ENCODE measurements around the gene HMG20B.
A peak's percentile ranks its signal among the peaks of the same experiment; 100 is the strongest.
"Not testable (repeated sequence)": the region's sequence is repeated elsewhere in the genome, so short reads cannot be mapped to it uniquely, and the experiment has no call there.

Gene HMG20B

DNA sequence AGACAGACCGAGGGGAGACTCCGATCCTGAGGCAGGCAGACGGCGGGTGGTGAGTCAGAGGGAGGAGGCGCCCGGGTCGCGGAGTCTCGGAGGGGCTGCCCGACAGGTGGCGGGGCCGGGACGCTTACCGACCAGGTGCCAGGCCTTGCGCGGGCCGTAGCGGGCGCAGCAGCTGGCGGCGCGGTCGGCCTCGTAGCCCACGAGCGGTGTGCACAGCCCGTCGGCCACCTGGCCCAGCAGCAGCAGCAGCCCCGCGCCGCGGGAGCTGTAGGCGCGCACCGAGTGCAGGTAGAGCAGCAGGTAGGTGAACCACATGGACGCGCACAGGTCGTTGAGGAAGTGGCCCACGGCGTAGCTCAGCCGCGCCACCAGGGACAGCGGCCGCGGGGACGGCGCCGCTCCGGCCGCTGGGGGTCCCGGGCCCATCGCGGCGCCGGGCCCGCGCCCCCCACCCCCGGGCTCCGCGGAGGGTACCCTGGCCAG is 15.7 kb upstream of the HMG20B start:
- peak; percentile 31 to 73 (median 66) for DNase-seq

DNA sequence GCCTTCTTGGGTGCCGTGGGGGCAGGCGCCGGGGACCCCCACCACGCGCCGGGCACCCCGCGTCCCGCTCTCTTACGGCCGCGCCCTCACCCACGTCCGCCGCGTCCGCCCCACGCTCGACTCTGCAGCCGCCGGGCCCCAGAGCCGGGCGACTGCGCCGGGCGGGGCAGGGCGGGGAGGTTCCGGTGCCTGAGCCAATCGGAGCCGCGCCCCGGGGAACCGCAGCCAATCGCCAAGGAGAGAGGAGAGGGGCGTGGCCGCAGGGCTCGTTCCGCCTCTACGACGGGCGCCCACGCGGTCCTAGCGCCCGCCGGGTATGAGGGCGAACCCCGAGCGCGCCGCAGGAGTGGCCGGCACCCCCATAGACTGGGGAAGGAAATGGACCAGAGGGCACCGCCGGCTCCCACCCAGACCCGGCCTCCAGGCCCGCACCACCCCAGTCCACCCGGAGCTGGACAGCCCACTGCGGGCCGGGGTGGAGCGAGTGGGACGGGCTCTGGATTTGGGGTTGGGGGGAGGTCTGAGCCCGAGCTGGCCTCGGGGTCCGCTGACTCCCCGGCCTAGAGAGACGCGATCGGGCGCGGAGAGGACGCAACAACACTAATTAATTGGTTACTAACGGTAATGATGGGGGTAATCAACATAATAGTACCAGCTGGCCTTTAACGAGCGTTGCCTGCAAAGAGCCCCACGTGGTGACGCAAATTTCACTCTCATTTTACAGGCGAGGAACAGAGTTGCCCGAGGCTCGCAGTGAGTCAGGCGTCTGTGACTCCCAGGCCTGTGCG is 15.1 kb upstream of the HMG20B start, which contains the start of gene MFSD12:
Gene MFSD12, minus strand, starts transcription at position 126 of the 788 bp plus-strand sequence. CDS start 183 bp downstream, outside the sequence.
- DNase-seq: peak; percentile 97 to 98 (median 97)

DNA sequence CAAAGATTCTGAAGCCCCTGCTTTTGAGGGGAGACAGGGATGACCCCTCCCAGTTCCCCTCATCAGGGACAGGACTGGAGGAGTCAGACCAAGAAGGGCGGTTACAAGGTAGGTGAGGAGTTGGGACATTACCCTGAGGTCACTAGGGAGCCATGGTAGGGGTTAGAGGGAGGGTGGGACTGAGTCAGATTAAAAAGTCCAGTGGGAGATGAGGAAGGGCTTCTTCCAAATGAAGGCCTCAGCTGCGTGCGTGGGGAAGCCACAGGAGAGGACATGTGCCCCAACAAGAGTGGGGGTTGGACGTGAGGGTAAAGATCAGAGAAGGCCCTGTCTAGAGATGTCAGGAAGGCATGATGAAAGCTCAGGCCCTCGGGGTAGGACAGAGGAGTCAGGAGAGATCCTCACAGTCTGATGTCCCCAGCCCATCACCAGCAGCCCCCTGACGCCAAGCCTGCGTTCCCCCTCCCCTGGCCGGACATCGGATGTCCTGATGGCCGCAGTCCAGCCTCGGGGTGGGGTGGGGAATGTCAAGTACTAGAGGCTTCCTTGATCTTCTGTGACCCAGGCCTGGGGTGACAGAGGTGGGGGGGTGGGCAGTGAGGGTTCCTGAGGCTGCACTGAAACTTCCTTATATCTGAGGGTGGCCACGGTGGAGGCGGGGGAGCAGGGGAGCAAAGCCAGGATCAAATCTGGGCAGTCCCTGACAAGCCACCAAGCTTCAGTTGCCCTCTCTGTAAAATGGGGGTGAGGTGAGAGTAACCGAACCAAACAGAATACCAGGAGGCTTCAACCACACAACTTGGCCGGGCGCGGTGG is 8.8 kb upstream of the HMG20B start:
- DNase-seq: no peak

DNA sequence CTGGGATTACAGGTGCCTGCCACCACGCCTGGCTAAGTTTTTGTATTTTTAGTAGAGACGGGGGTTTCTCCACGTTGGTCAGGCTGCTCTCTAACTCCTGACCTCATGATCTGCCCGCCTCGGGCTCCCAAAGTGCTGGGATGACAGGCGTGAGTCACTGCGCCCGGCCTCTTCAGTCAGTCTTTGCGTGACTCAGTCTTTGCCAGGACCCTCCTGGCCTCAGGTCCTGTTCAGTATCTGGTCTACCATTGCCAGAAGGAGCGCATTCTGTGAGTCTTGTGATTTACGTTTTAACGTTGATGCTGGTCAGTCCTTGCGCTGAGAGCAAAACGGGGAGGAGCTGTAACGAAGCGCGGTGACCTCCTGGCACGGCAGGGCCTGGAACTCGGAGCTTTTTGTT is 7.6 kb upstream of the HMG20B start:
- no peak for DNase-seq

DNA sequence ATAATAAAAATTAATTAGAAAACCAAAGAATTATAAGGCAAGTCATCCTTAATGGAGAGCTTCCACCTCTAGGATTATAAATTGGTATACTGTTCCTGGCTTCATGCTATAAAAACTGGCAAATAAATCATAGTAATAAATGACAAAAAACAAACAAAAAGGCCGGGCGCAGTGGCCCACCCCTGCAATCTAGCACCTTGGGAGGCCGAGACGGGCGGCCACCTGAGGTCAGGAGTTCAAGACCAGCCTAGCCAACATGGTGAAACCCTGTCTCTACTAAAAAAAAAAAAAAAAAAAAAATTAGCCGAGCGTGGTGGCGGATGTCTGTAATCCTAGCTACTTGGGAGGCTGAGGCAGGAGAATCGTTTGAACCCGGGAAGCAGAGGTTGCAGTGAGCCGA is 2.7 kb upstream of the HMG20B start:
- DNase-seq: peak in 1 of 3 experiments; percentile 63

DNA sequence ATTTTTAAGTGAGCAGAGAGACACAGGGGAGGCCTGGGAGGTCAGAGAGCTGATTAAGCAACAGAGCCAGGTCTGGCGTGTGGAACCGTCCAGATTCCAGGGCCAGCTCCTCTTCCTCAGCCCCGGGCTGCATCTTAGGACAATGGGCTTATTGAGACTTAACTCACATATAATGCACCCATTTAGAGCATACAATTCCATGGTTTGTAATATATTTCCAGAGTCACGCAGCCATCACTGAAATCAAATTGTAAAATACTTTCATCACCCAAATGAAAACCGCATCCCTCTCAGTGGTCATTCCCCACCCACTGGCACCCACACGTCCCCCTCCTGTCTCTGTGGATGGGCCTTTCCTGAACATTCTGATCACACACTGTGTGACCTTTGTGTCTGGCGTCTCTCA is 2.1 kb upstream of the HMG20B start:
- no peak for DNase-seq

DNA sequence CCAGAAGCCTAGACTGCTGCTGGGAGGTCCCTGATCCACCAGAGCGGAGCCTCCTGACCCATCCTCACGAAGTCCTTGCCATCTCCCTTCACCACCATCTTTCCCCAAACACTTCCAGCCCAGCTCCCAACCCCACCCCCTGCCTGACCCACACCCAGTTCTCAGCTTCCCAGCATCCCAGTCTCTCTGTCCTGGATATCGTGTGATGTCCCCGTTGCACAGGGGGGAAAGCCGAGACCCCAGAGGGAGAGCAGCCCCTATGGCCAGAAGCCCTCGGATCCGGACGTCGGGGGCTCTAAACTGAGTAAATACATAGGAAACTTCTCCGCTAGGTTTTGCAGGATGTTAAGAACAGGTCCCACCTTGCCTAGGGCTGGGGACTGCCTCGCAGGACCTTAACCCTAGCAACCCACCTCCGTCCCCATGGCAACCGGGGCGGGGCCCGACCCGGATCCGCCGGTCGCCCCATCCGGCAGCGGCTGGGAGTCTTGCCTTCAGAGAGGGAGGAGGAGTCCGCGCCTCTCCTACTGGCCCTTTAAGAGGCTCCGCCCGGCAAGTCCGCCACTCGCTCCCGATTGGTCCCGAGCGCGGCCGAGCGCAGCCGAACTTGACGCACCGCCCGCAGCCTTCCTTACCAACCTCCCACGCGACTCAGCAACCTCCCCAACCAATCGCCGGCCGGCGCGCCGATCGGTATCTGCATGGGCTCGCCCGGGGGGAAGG is 451 bp upstream of the HMG20B start:
- DNase-seq: peak; percentile 99 to 100 (median 100)

DNA sequence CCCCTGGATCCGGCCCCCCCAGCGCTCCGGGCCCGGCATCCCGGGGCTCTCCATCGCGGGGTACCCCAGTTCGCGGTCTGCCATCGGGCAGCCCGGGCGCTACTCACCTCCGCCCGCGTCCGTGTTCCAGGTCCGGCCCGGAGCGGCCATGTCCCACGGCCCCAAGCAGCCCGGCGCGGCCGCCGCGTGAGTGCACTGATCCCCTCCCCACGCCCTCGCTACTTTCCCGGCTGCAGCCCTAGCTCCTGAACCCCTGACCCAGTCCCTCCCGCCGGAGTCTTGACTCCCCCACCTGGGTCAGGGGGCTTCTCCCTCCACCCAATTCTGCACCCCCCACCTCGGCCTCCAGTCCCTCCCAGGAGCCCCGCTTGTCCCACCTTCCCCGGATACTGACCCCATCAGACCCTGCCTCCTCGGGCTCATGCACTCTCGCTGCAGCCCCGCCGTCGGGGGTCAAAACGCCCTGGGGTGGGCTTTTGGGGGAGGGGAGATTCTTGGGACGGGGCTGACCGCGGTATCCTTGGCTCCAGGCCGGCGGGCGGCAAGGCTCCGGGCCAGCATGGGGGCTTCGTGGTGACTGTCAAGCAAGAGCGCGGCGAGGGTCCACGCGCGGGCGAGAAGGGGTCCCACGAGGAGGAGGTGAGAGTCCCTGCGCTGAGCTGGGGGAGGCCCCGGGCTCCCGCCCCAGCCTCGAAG is 566 bp downstream of the HMG20B start:
- DNase-seq: peak in 1 of 3 experiments; percentile 58

DNA sequence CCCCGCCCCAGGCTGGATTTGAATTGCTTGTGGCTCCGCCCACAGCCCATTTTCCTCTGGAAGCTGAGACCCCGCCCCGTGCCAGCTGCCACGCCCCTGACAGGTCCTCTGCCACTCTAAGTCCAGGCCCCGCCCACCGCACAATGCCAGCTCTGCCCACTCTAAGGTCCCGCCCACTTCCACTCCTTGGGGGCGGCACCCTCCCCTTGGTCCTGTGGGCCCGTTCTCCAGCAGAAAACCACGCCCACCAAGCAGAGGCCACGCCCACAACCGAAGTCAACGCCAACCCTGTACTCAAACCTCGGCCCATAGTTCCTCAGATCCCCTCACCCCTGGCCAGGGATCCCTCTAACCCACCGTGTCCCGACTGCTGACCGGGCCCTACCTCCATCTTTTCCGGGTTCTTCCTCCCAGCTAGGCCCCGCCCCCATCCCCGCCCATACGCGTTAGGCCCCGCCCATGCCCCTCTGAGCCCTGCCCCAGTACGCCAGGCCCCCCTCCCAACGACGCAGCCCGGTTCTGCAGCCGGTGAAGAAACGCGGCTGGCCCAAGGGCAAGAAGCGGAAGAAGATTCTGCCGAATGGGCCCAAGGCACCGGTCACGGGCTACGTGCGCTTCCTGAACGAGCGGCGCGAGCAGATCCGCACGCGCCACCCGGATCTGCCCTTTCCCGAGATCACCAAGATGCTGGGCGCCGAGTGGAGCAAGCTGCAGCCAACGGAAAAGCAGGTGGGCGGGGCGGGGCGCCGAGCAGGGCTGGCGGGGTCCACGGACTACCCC is 1.3 kb downstream of the HMG20B start:
- DNase-seq: peak; percentile 67 to 93 (median 83)

DNA sequence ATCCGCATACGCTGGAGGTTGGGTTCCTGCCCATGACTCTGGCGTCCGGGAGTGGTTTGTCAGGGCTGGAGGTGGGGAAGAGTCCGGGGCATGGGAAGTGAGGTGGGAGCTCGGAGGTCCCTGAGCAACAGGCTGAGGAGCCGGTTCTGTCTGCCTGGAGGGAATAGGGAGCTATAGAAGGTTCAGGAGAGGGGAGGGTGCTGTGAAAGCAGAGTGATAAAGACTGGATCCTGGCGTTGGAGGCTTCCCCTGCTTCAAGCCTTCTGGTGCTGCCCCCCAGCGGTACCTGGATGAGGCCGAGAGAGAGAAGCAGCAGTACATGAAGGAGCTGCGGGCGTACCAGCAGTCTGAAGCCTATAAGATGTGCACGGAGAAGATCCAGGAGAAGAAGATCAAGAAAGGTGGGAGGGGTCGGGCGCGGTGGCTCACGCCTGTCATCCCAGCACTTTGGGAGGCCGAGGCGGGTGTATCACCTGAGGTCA is 2.6 kb downstream of the HMG20B start:
- no peak for DNase-seq

DNA sequence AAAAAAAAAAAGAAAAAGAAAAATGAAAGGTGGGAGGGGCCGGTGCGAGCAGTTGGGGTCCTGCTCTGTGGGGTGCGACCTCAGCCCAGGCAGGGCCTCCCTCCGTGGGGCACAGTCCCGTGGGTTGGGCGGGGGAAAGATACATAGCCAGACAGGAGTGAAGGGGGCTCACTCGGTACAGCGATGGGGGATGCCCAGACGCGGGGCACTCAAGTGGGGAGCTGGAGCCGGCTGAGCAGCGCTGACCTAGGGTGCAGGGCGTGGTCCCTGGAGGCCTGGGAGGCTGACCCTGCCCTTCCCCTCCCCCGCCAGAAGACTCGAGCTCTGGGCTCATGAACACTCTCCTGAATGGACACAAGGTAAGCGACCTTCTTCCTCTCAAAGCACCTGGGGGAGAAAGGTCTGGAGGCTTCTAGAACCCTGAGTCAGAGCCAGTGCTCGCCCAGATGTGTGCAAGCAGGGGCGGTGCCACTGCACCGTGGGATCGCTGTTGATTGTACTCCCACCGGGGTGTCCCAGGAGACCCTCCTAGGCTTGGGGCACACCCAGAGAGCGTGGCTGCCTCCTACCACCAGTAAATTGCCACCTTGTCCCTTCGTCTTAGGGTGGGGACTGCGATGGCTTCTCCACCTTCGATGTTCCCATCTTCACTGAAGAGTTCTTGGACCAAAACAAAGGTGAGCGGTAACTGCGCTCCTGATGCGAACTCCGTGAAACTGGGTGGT is 3.4 kb downstream of the HMG20B start:
- no peak for DNase-seq

DNA sequence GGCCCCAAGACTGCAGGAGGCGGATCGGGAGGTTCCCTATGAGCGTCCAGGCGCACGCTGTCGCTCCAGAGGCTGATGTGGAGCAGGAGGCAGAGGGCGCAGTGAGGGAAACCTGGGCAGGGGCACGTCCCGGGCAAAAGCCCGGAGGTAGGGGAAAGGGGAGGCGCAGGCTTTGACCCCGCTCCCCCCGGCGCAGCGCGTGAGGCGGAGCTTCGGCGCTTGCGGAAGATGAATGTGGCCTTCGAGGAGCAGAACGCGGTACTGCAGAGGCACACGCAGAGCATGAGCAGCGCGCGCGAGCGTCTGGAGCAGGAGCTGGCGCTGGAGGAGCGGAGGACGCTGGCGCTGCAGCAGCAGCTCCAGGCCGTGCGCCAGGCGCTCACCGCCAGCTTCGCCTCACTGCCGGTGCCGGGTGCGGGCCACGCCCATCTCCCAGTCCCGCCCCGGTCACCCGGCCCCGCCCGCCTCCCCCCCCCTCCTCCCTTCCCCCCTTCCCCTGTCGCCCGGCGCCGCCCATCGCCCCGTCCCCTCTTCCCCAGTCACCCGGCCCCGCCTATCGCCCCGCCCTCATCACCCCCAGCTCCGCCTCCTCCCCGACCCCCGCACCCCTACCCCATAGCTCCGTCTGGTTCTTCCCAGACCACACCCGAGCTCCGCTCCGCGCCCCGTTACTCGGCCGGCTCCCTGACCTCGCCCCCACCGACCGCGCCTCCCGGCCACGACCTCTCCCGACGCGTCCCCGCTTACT is 4.1 kb downstream of the HMG20B start:
- no peak for DNase-seq

DNA sequence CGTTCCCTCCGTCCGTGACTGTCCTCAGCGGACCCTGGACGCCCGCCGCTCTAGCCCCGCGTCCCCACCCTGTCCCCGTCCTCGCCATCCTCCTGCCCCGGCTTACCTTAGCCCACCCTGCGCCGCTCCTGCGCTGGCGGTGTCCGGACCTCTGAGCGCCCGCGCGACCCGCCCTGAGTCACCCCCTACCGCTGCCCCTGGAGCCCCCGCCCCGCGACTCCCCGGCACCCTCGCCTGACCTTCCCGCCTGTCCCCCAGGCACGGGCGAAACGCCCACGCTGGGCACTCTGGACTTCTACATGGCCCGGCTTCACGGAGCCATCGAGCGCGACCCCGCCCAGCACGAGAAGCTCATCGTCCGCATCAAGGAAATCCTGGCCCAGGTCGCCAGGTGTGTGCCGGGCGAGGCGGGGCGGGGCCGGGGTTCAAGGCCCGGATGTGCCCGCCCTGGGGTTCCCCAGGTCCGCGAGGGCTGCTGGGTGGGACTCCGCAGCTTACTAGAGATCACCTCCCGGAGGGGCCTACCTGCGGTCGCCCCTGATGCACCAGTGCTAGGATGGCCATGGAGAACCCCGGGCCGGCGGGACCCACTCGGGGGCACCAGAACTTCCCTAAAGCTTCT is 5.1 kb downstream of the HMG20B start:
- DNase-seq: no peak

DNA sequence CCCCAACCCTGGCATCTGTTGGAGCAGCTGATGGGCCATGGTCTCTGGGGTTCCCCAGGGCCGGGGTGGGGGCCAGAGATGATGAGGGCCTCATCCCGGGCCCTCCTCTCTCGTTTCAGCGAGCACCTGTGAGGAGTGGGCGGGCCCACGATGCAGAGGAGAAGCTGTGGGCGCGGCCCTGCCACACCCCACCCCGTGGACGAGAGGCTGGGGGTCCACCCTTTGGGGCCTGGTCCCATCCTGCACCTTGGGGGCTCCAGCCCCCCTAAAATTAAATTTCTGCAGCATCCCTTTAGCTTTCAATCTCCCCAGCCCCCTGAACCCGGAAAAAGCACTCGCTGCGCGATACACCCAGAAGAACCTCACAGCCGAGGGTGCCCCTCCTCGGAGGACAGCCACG is 5.6 kb downstream of the HMG20B start:
- DNase-seq: no peak

DNA sequence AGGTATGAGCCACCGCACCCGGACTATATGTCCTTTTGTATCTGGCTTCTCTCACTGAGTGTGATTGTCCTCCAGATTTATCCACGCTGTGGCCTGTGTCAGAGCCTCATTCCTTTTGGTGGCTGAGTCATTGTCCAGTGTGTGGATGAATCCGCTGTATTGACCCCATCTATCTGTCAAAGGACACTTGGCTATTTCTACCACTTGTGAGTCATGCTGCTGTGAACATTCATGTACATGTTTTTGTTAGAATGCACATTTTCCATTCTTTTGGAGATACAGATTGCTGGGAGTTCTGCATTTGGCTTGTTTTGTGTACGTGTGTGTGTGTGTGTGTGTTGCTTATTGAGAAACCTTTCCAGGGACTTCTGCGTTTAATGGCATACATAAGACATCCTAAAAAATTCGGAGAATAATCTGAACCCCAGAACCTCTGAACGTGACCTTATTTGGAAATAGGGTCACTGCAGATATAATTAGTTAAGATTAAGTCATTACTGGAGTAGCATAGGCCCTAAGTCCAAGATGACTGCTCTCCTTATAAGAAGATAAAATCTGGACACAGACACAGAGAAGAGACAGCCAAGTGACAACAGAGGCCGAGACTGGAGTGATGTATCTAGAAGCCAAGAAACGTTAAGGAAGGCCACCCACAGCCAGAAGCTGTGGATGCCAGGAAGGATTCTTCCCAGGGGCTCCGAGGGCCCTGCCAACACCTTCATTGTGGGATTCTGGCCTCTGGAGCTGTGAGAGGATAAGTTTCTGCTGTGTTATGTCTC is 7.6 kb downstream of the HMG20B start:
- no peak for DNase-seq

DNA sequence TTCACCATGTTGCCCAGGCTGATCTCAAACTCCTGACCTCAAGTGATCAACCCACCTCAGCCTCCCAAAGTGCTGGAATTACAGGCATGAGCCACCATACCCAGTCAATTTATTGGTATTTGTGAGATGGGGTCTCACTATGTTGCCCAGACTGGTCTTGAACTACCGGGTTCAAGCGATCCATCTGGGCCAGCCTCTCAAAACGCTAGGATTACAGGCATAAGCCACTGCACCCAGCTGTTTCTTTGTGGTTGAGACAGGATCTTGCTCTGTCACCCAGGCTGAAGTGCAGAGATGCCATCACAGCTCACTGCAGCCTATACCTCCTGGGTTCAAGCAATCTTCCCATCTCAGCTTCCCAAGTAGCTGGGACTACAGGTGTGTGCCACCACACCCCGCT is 9.0 kb downstream of the HMG20B start:
- DNase-seq: not testable (repeated sequence)

DNA sequence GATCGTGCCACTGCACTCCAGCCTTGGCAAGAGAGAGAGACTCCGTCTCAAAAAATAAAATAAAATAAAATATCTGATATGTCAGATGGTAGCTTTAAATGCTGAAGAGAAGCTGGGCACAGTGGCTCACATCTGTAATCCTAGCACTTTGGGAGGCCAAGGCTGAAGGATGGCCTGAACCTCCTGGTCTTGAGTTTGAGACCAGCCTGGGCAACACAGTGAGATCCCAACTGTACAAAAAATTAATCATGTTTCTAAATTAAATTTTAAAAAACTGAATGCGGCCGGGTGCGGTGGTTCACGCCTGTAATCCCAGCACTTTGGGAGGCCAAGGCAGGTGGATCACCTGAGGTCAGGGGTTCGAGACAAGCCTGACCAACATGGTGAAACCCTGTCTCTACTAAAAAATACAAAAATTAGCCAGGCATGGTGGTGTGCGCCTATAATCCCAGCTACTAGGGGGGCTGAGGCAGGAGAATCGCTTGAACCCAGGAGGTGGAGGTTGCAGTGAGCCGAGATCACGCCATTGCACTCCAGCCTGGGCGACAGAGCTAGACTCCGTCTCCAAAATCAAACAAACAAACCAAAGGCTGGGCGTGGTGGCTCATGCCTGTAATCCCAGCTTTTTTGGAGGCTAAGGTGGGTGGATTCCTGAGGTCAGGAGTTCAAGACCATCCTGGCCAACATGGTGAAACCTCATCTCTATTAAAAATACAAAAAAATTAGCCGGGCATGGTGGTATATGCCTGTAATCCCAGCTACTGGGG is 11.5 kb downstream of the HMG20B start:
- DNase-seq: not testable (repeated sequence)
